T-cell (primary cell): ENCODE results near the gene PAMR1. TPM values are rescaled to one million over a fixed set of nuclear protein-coding genes. Genes with fewer than 3 reads are reported as not detected.

Experiments
- ATAC-seq, 4 experiments: fragments of 200-7000 bp in 3 of 4; fragments of 150-1000 bp in 1 of 4; cut with Tn5 transposase; replicated peaks in 1 of 4; 1 replicate in 3 of 4; 2 replicates in 1 of 4; pipeline ENCODE4 v1.10.0; 2021; ENCODE audit warnings: moderate library complexity in 3 of 4, mild to moderate bottlenecking in 2 of 4, moderate number of reproducible peaks in 1 of 4
- CTCF ChIA-PET, 2 donors: fragments of 300-600 bp; sonication (Branson Sonifier 250); formaldehyde crosslinking; loops; one replicate each; lab custom pipeline; 2022; ENCODE audit warnings: antibody characterized with exemption in 2 of 2; lab: Charles Lee
- POLR2A ChIA-PET, 2 donors: fragments of 300-600 bp; sonication (Branson Sonifier 250); formaldehyde crosslinking; loops; one replicate each; lab custom pipeline; 2022; ENCODE audit warnings: antibody characterized with exemption in 2 of 2; lab: Charles Lee
- DNase-seq, 35 experiments: peaks; one replicate each; pipeline versions ENCODE4 v3.0.0 to v3.0.0-alpha.2; 2013 to 2023
- H3K27ac ChIP-seq: one replicate; pipeline ENCODE4 v1.5.1; 2013; ENCODE audit warnings: low read length
- H3K27me3 ChIP-seq, 2 experiments: replicated peaks in 1 of 2; 1 replicate in 1 of 2; 2 replicates in 1 of 2; pipeline versions ENCODE4 v1.6.1 to v1.7.0; 2013; ENCODE audit warnings: low read length in 1 of 2, mixed read lengths in 1 of 2; ENCODE audit not compliant: control insufficient read depth in 2 of 2, insufficient read depth in 2 of 2; ENCODE audit errors: extremely low read depth in 1 of 2
- H3K36me3 ChIP-seq, 2 donors: 1 replicate in 1 of 2; 2 replicates in 1 of 2; pipeline versions ENCODE4 v1.6.1 to v1.7.0; 2013; ENCODE audit warnings: low read length in 1 of 2; ENCODE audit not compliant: control insufficient read depth in 2 of 2, insufficient read depth in 1 of 2; ENCODE audit errors: extremely low read depth in 1 of 2
- H3K4me1 ChIP-seq, 2 experiments: 1 replicate in 1 of 2; 2 replicates in 1 of 2; pipeline versions ENCODE4 v1.6.1 to v1.7.0; 2013; ENCODE audit warnings: low read length in 2 of 2, mixed read lengths in 1 of 2; ENCODE audit not compliant: insufficient read depth in 2 of 2, control insufficient read depth in 1 of 2; ENCODE audit errors: extremely low read depth in 1 of 2
- H3K4me3 ChIP-seq, 2 donors: 1 replicate in 1 of 2; 2 replicates in 1 of 2; pipeline versions ENCODE4 v1.5.1 to v1.7.0; 2013; ENCODE audit warnings: mild to moderate bottlenecking in 2 of 2, low read length in 1 of 2, moderate library complexity in 1 of 2; ENCODE audit not compliant: control insufficient read depth in 1 of 2; ENCODE audit errors: extremely low read depth in 1 of 2
- H3K9me3 ChIP-seq: 2 replicates; pipeline ENCODE4 v1.7.0; 2013
- H3K27ac Mint-ChIP-seq, 2 donors: one replicate each; pipeline ENCODE4 v1.8.0; 2020 to 2021; ENCODE audit warnings: mild to moderate bottlenecking in 2 of 2, mixed read lengths in 2 of 2
- H3K27me3 Mint-ChIP-seq, 2 donors: one replicate each; pipeline ENCODE4 v1.8.0; 2021 to 2022; ENCODE audit warnings: mixed read lengths in 2 of 2
- H3K36me3 Mint-ChIP-seq: one replicate; pipeline ENCODE4 v1.8.0; 2021; ENCODE audit warnings: mixed read lengths
- H3K4me1 Mint-ChIP-seq, 3 donors: one replicate each; pipeline ENCODE4 v1.8.0; 2020 to 2022; ENCODE audit warnings: mixed read lengths in 3 of 3, mild to moderate bottlenecking in 1 of 3
- H3K4me3 Mint-ChIP-seq, 3 donors: one replicate each; pipeline ENCODE4 v1.8.0; 2020 to 2022; ENCODE audit warnings: mild to moderate bottlenecking in 3 of 3, mixed read lengths in 3 of 3, moderate library complexity in 3 of 3
- H3K9me3 Mint-ChIP-seq, 3 donors: one replicate each; pipeline ENCODE4 v1.8.0; 2020 to 2022; ENCODE audit warnings: mixed read lengths in 3 of 3
- WGBS: methylation state at CpG from one replicate; pipeline ENCODE4 v1.1.5; 2013; ENCODE audit warnings: missing lambda C conversion rate; ENCODE audit not compliant: insufficient coverage; 5-methylcytosine and 5-hydroxymethylcytosine counted together
- total RNA-seq, 35 experiments: library from RNA in 6 of 35; stranded (reverse) in 6 of 35; fragments of 120-200 nt in 1 of 35; gene quantifications; one replicate each; pipeline versions ENCODE4 v1.2.1 to v1.2.4 and lab custom pipeline; 2013 to 2026

The PAMR1 gene
- total RNA-seq, 5 donors from 2014 or later (not counting 1 experiment from before 2014, with no cell fraction given) = 0.20 TPM; not detected in 4

GRCh38 chr11:35391922-35392688 is 133.3 kb downstream of the PAMR1 start:
- WGBS = 5% methylated on average over 5 of the region's 13 CpGs
- no peaks in the 10 kb centered on the region for H3K9me3 Mint-ChIP-seq
- peaks cover 0 to 5% of the 10 kb centered on the region in 2 experiments for H3K4me1 ChIP-seq
- ATAC-seq (peak; percentile 75 to 96 (median 86)), DNase-seq (peak; percentile 53 to 92 (median 82))
- no peak overlapping the region for H3K27ac ChIP-seq
- no peaks in the 10 kb centered on the region for H3K9me3 ChIP-seq
- H3K27me3 Mint-ChIP-seq = peaks cover 0 to 2% of the 10 kb centered on the region in 2 donors
- no peaks in the 10 kb centered on the region for H3K36me3 Mint-ChIP-seq
- H3K4me3 ChIP-seq = no peak overlapping the region
- peaks cover 24 to 27% (median 25%) of the 10 kb centered on the region in 3 donors for H3K4me1 Mint-ChIP-seq
- peaks cover 0 to 4% of the 10 kb centered on the region in 2 experiments for H3K27me3 ChIP-seq
- CTCF ChIA-PET = interaction anchor here (0.5 to 7.0 kb wide), 31 partner anchors 12 to 879 kb away, joined by 3 to 82 read pairs (median 3); partner anchors contain the start of gene ELF5 (in 1 of the 2)
- POLR2A ChIA-PET = interaction anchor here in 1 of 2 donors (0.7 kb wide), 1 partner anchor 923 kb away, joined by 4 read pairs; no protein-coding TSS in a partner anchor
- H3K27ac Mint-ChIP-seq = peak overlapping the region in 1 of 2 donors; percentile 28
- H3K4me3 Mint-ChIP-seq = peak overlapping the region; percentile 48 to 60 (median 57)
- no peaks in the 10 kb centered on the region for H3K36me3 ChIP-seq

GRCh38 chr11:35390737-35391682 is 134.4 kb downstream of the PAMR1 start:
- 23% methylated on average over 3 of the region's 13 CpGs for WGBS
- peak in 2 of 4 experiments; percentile 48 to 52 for ATAC-seq
- POLR2A ChIA-PET = interaction anchor here in 1 of 2 donors (0.6 kb wide), 2 partner anchors 468 to 474 kb away, joined by 3 to 4 read pairs; no protein-coding TSS in a partner anchor
- no peaks in the 10 kb centered on the region for H3K36me3 Mint-ChIP-seq
- H3K4me3 Mint-ChIP-seq = no peak overlapping the region
- H3K27ac ChIP-seq = no peak overlapping the region
- no peaks in the 10 kb centered on the region for H3K27me3 Mint-ChIP-seq
- no peak overlapping the region for H3K4me3 ChIP-seq
- H3K4me1 ChIP-seq = peaks cover 0 to 5% of the 10 kb centered on the region in 2 experiments
- H3K9me3 ChIP-seq = no peaks in the 10 kb centered on the region
- no peaks in the 10 kb centered on the region for H3K9me3 Mint-ChIP-seq
- no peaks in the 10 kb centered on the region for H3K36me3 ChIP-seq
- no peak for DNase-seq
- peaks cover 24 to 27% (median 25%) of the 10 kb centered on the region in 3 donors for H3K4me1 Mint-ChIP-seq
- peak overlapping the region in 1 of 2 donors; percentile 16 for H3K27ac Mint-ChIP-seq
- CTCF ChIA-PET = interaction anchor here (0.6 to 7.0 kb wide), 22 partner anchors 12 to 878 kb away, joined by 3 to 82 read pairs (median 3); partner anchors contain the start of gene ELF5 (in 1 of the 2)
- H3K27me3 ChIP-seq = peaks cover 0 to 4% of the 10 kb centered on the region in 2 experiments

- H3K27ac ChIP-seq = no peak overlapping the region
- no peaks in the 10 kb centered on the region for H3K27me3 Mint-ChIP-seq
- POLR2A ChIA-PET = interaction anchor here in 1 of 2 donors (0.8 kb wide), 1 partner anchor 201 kb away, joined by 5 read pairs; no protein-coding TSS in a partner anchor
- no peaks in the 10 kb centered on the region for H3K36me3 Mint-ChIP-seq
- H3K9me3 Mint-ChIP-seq = no peaks in the 10 kb centered on the region
- no peak for ATAC-seq
- no peak overlapping the region for H3K4me3 Mint-ChIP-seq
- WGBS = 40% methylated on average over 1 of the region's 6 CpGs
- CTCF ChIA-PET = interaction anchor here (0.7 to 7.0 kb wide), 6 partner anchors 11 to 712 kb away, joined by 3 to 82 read pairs (median 3); no protein-coding TSS in a partner anchor
- H3K9me3 ChIP-seq = no peaks in the 10 kb centered on the region
- H3K4me1 Mint-ChIP-seq = peaks cover 22 to 24% (median 23%) of the 10 kb centered on the region in 3 donors
- DNase-seq = no peak
- no peak overlapping the region for H3K4me3 ChIP-seq
- no peaks in the 10 kb centered on the region for H3K36me3 ChIP-seq
- peak overlapping the region in 1 of 2 donors; percentile 51 for H3K27ac Mint-ChIP-seq
- H3K4me1 ChIP-seq = peaks cover 0 to 5% of the 10 kb centered on the region in 2 experiments
- H3K27me3 ChIP-seq = peaks cover 0 to 4% of the 10 kb centered on the region in 2 experiments
Observed at GRCh38 chr11:35389897-35390465, 135.4 kb downstream of the PAMR1 start.

- H3K27me3 Mint-ChIP-seq = no peaks in the 10 kb centered on the region
- H3K4me3 ChIP-seq = no peak overlapping the region
- DNase-seq (no peak), ATAC-seq (no peak)
- WGBS = no CpG with 5 or more reads among the region's 1 CpG
- no peaks in the 10 kb centered on the region for H3K36me3 Mint-ChIP-seq
- H3K9me3 ChIP-seq = no peaks in the 10 kb centered on the region
- ChIA-PET POLR2A (no interaction called here), CTCF (interaction anchor here (1.0 to 7.0 kb wide), 4 partner anchors 11 to 802 kb away, joined by 3 to 82 read pairs (median 24); no protein-coding TSS in a partner anchor)
- H3K27me3 ChIP-seq = peaks cover 0 to 4% of the 10 kb centered on the region in 2 experiments
- no peaks in the 10 kb centered on the region for H3K36me3 ChIP-seq
- H3K4me3 Mint-ChIP-seq = no peak overlapping the region
- peaks cover 21 to 22% (median 21%) of the 10 kb centered on the region in 3 donors for H3K4me1 Mint-ChIP-seq
- no peak overlapping the region for H3K27ac Mint-ChIP-seq
- H3K27ac ChIP-seq = no peak overlapping the region
- no peaks in the 10 kb centered on the region for H3K9me3 Mint-ChIP-seq
- H3K4me1 ChIP-seq = peaks cover 0 to 5% of the 10 kb centered on the region in 2 experiments
Observed at GRCh38 chr11:35389112-35389511, 136.3 kb downstream of the PAMR1 start.

GRCh38 chr11:35388061-35388460 is 137.4 kb downstream of the PAMR1 start:
- Histone ChIP-seq H3K36me3 (no peaks in the 10 kb centered on the region), H3K27ac (no peak overlapping the region), H3K4me3 (no peak overlapping the region), H3K9me3 (no peaks in the 10 kb centered on the region), H3K27me3 (peaks cover 0 to 2% of the 10 kb centered on the region in 2 experiments), H3K4me1 (peaks cover 0 to 5% of the 10 kb centered on the region in 2 experiments)
- Mint-ChIP-seq H3K4me3 (no peak overlapping the region), H3K4me1 (peaks cover 21 to 22% (median 21%) of the 10 kb centered on the region in 3 donors), H3K9me3 (no peaks in the 10 kb centered on the region), H3K36me3 (no peaks in the 10 kb centered on the region), H3K27ac (no peak overlapping the region), H3K27me3 (no peaks in the 10 kb centered on the region)
- POLR2A ChIA-PET = no interaction called here
- ATAC-seq (no peak), DNase-seq (no peak)
- CTCF ChIA-PET = interaction anchor here in 1 of 2 donors (0.6 to 0.8 kb wide), 3 partner anchors 82 to 1000 kb away, joined by 3 read pairs; no protein-coding TSS in a partner anchor
- WGBS = no CpG with 5 or more reads among the region's 5 CpGs
